LNCAP (cell line): ENCODE data around the gene ZNF414.

Source experiments
- CTCF ChIP-seq: fragments of 450-650 bp; IDR thresholded peaks from 2 replicates; pipeline ENCODE4 v1.5.1; 2017; ENCODE audit warnings: mild to moderate bottlenecking

The ZNF414 gene

GRCh38 chr19:8504919-8505318, 9.0 kb downstream of the ZNF414 start:
- no peak for TF ChIP-seq CTCF

- TF ChIP-seq CTCF = no peak
These were observed 9.8 kb downstream of the ZNF414 start for GRCh38 chr19:8504171-8504570.

- TF ChIP-seq CTCF = no peak
These were observed 10.5 kb downstream of the ZNF414 start for GRCh38 chr19:8503510-8503909.

GRCh38 chr19:8501981-8502380, 12.0 kb downstream of the ZNF414 start:
- TF ChIP-seq CTCF = no peak

GRCh38 chr19:8501516-8501915, 12.5 kb downstream of the ZNF414 start:
- TF ChIP-seq CTCF = no peak

- TF ChIP-seq CTCF = no peak
These were observed 13.8 kb downstream of the ZNF414 start for GRCh38 chr19:8500158-8500557.

GRCh38 chr19:8499048-8499833, 14.7 kb downstream of the ZNF414 start:
- no peak for TF ChIP-seq CTCF

GRCh38 chr19:8498295-8498694, 15.7 kb downstream of the ZNF414 start:
- TF ChIP-seq CTCF = no peak
